Ishikawa (cell line): Measurements from ENCODE around the gene PEAK1.

Experiments
- CEBPB ChIP-seq: IDR thresholded peaks from 2 replicates; pipeline ENCODE4 v1.6.1; 2012
- CREB1 ChIP-seq: IDR thresholded peaks from 2 replicates; pipeline ENCODE4 v1.6.1; 2012; ENCODE audit warnings: low read depth
- EGR1 ChIP-seq: IDR thresholded peaks from 2 replicates; pipeline ENCODE4 v1.6.1; 2012
- EP300 ChIP-seq: IDR thresholded peaks from 2 replicates; pipeline ENCODE4 v1.6.1; 2012; ENCODE audit warnings: borderline replicate concordance
- FOXM1 ChIP-seq: IDR thresholded peaks from 2 replicates; pipeline ENCODE4 v1.6.1; 2012; ENCODE audit warnings: low read depth, borderline replicate concordance
- MAX ChIP-seq: IDR thresholded peaks from 2 replicates; pipeline ENCODE4 v1.6.1; 2012
- NFIC ChIP-seq: IDR thresholded peaks from 2 replicates; pipeline ENCODE4 v1.6.1; 2012
- RAD21 ChIP-seq: IDR thresholded peaks from 2 replicates; pipeline ENCODE4 v1.6.1; 2012; ENCODE audit warnings: low read depth
- REST ChIP-seq: IDR thresholded peaks from 2 replicates; pipeline ENCODE4 v1.6.1; 2012; ENCODE audit warnings: low read depth, mild to moderate bottlenecking
- TAF1 ChIP-seq: IDR thresholded peaks from 2 replicates; pipeline ENCODE4 v1.6.1; 2012; ENCODE audit warnings: low read depth, mild to moderate bottlenecking
- TCF12 ChIP-seq: IDR thresholded peaks from 2 replicates; pipeline ENCODE4 v1.6.1; 2012; ENCODE audit warnings: low read depth
- TEAD4 ChIP-seq: IDR thresholded peaks from 2 replicates; pipeline ENCODE4 v1.6.1; 2012
- USF1 ChIP-seq: IDR thresholded peaks from 2 replicates; pipeline ENCODE4 v1.6.1; 2012
- YY1 ChIP-seq: IDR thresholded peaks from 2 replicates; pipeline ENCODE4 v1.6.1; 2012; ENCODE audit warnings: low read depth
- ZBTB7A ChIP-seq: IDR thresholded peaks from 2 replicates; pipeline ENCODE4 v1.6.1; 2012; ENCODE audit warnings: low read depth

Gene PEAK1

GRCh38 chr15:77305953-77306352, 114.0 kb downstream of the PEAK1 start:
- no peak for TF ChIP-seq CREB1
- TF ChIP-seq YY1 = no peak
- TF ChIP-seq FOXM1 = no peak
- no peak for TF ChIP-seq ZBTB7A
- TF ChIP-seq MAX = no peak
- no peak for TF ChIP-seq EGR1
- no peak for TF ChIP-seq TCF12
- no peak for TF ChIP-seq CEBPB

GRCh38 chr15:77296773-77297337, 123.0 kb downstream of the PEAK1 start:
- TF ChIP-seq EGR1 = no peak
- no peak for TF ChIP-seq CREB1
- no peak for TF ChIP-seq FOXM1
- no peak for TF ChIP-seq EP300
- TF ChIP-seq YY1 = no peak
- TF ChIP-seq RAD21 = no peak
- no peak for TF ChIP-seq NFIC
- no peak for TF ChIP-seq TAF1
- TF ChIP-seq MAX = no peak
- TF ChIP-seq TCF12 = no peak
- no peak for TF ChIP-seq REST
- no peak for TF ChIP-seq USF1
- no peak for TF ChIP-seq CEBPB
- no peak for TF ChIP-seq ZBTB7A
- no peak for TF ChIP-seq TEAD4

GRCh38 chr15:77295446-77295845, 124.5 kb downstream of the PEAK1 start:
- TF ChIP-seq TAF1 (no peak), TCF12 (no peak)

- no peak for TF ChIP-seq EGR1
- no peak for TF ChIP-seq TCF12
- no peak for TF ChIP-seq YY1
- TF ChIP-seq CEBPB = no peak
- no peak for TF ChIP-seq TAF1
- no peak for TF ChIP-seq RAD21
- no peak for TF ChIP-seq FOXM1
- no peak for TF ChIP-seq USF1
- no peak for TF ChIP-seq MAX
- TF ChIP-seq ZBTB7A = no peak
- no peak for TF ChIP-seq NFIC
- TF ChIP-seq CREB1 = no peak
Observed at GRCh38 chr15:77292969-77293558, 126.8 kb downstream of the PEAK1 start.

GRCh38 chr15:77291107-77291506, 128.8 kb downstream of the PEAK1 start:
- TF ChIP-seq TCF12 (no peak), USF1 (no peak), EGR1 (no peak), ZBTB7A (no peak), TAF1 (no peak), TEAD4 (no peak), EP300 (no peak), RAD21 (no peak), NFIC (no peak)

- TF ChIP-seq RAD21 (no peak), EGR1 (no peak)
Observed at GRCh38 chr15:77287385-77287784, 132.5 kb downstream of the PEAK1 start.

GRCh38 chr15:77285057-77285997, 134.6 kb downstream of the PEAK1 start:
- TF ChIP-seq ZBTB7A = no peak
- no peak for TF ChIP-seq MAX
- TF ChIP-seq YY1 = no peak
- no peak for TF ChIP-seq CREB1
- no peak for TF ChIP-seq FOXM1
- TF ChIP-seq TCF12 = no peak
- no peak for TF ChIP-seq TAF1
- TF ChIP-seq EP300 = no peak
- TF ChIP-seq RAD21 = no peak
- TF ChIP-seq USF1 = no peak
- no peak for TF ChIP-seq TEAD4
- TF ChIP-seq NFIC = no peak
